KOPT-K1 (cell line): ENCODE results near the gene CNR2.
"Not testable (repeated sequence)": the region's sequence is repeated elsewhere in the genome, so short reads cannot be mapped to it uniquely, and the experiment has no call there.

Experiments used
- H3K27ac ChIP-seq: fragments of 200-600 bp; sonication (generic); 2 replicates; pipeline ENCODE4 v1.5.1; 2016; ENCODE audit warnings: antibody characterized with exemption, mild to moderate bottlenecking, low read depth, low read length; ENCODE audit not compliant: poor library complexity, severe bottlenecking
- H3K36me3 ChIP-seq: fragments of 200-600 bp; sonication (generic); 2 replicates; pipeline ENCODE4 v1.5.1; 2017; ENCODE audit warnings: antibody characterized with exemption, mild to moderate bottlenecking, low read length, moderate library complexity; ENCODE audit not compliant: insufficient read depth
- H3K9me3 ChIP-seq: fragments of 200-600 bp; sonication (generic); 2 replicates; pipeline ENCODE4 v1.5.1; 2017; ENCODE audit warnings: antibody characterized with exemption, low read length, mild to moderate bottlenecking; ENCODE audit not compliant: insufficient read depth, poor library complexity, severe bottlenecking

CNR2 gene

DNA sequence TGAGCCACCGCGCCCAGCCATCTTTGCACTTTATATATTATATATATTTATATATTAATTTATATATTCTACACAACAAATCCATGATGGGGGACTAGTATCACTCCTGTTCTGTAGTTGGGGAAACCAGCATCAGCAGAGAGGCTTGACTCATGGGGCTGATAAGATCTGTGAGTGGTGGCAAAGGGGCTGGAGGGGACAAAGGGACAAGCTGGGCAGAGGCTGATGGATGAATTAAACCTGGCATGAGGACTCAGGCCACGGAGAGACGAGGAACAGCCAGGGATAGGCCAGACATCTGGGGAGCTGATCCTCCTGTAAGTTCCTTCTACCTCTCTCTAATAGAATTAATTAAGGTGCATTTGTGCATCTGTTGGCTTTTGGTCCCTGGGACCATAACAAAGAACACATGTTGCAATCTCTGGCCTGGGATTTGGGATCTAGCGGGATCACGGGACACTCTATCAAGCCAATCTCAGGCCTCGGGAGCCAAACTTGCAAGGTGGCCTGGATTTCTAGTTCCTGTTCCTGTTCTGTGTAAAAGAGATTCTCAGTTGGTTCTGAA is 7.6 kb downstream of the CNR2 start:
- no peaks in the 10 kb centered on the region; the same call in 1 of the 2 replicates for H3K36me3 ChIP-seq
- no peak overlapping the region for H3K27ac ChIP-seq
- H3K9me3 ChIP-seq = no peaks in the 10 kb centered on the region

DNA sequence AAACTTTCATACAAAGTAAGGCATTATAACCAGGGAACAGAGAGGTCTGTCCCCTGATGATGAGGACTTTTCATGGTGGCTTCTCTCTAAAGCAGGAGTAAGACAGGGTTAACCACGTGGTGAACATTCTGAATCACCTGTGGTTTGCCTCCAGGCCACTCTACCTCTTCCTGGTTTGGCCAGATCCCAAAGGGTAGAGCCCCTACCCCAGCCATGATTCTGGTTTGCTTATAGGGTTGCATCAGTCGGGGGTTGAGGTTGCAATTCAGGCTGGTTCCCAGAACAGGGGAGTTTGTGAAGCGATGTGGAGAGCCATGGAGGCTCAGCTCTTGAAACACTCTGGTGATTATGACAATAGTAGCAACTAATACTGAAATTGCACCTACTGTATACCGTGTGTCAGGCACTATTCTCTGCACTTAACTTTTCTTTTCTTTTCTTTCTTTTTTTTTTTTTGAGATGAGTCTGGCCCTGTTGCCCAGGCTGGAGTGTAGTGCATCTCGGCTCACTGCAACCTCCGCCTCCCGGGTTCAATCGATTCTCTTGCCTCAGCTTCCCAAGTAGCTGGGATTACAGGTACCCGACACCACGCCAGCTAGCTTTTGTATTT is 8.3 kb downstream of the CNR2 start:
- Histone ChIP-seq H3K9me3 (no peaks in the 10 kb centered on the region), H3K27ac (no peak overlapping the region), H3K36me3 (no peaks in the 10 kb centered on the region; the same call in 1 of the 2 replicates)

GRCh38 chr1:23903754-23904153 is 9.4 kb downstream of the CNR2 start:
- Histone ChIP-seq H3K36me3 (no peaks in the 10 kb centered on the region; the same call in 1 of the 2 replicates), H3K9me3 (no peaks in the 10 kb centered on the region), H3K27ac (no peak overlapping the region)

GRCh38 chr1:23902321-23903278 is 10.6 kb downstream of the CNR2 start:
- Histone ChIP-seq H3K27ac (no peak overlapping the region), H3K36me3 (no peaks in the 10 kb centered on the region; the same call in 1 of the 2 replicates), H3K9me3 (no peaks in the 10 kb centered on the region)

DNA sequence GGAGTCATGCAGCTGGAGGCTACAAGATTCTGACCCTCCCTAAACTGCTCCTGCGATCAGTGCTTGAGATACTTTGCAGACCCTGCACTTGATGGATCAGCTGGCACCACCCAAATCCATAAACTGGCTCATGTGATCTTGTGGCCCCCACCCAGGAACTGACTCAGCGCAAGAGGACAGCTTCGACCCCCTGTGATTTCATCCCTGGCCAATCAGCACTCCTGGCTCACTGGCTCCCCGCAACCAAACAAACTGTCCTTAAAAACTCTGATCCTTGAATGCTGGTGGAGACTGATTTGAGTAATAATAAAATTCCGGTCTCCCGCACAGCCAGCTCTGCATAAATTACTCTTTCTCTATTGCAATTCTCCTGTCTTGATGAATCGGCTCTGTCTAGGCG is 13.1 kb downstream of the CNR2 start:
- H3K36me3 ChIP-seq, H3K27ac ChIP-seq, H3K9me3 ChIP-seq: not testable (repeated sequence)

- Histone ChIP-seq H3K27ac (no peak overlapping the region), H3K9me3 (no peaks in the 10 kb centered on the region), H3K36me3 (no peaks in the 10 kb centered on the region; the same call in 1 of the 2 replicates)
Measured at GRCh38 chr1:23899070-23899469, 14.1 kb downstream of the CNR2 start.

DNA sequence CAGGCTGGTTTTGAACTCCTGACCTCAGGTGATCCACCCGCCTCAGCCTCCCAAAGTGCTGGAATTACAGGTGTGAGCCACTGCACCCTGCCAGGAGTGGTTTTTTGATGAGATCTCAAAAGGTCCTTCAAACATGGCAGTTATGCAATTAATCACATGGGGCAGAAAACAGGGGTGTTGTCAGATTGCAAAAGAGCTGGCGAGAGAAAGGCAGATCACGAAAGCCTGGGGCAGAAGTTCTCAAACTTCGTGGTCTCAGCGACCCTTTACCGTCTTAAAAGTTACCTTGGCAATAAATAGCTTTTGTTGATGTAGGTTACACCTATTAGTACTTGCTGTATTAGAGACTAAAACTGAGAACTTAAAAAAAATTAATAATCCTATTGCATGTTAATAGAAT is 16.1 kb downstream of the CNR2 start:
- Histone ChIP-seq H3K9me3 (no peaks in the 10 kb centered on the region), H3K27ac (peak overlapping the region; percentile 19), H3K36me3 (no peaks in the 10 kb centered on the region; the same call in 1 of the 2 replicates)

GRCh38 chr1:23896491-23896890 is 16.7 kb downstream of the CNR2 start:
- Histone ChIP-seq H3K36me3 (no peaks in the 10 kb centered on the region), H3K27ac (no peak overlapping the region), H3K9me3 (no peaks in the 10 kb centered on the region)

DNA sequence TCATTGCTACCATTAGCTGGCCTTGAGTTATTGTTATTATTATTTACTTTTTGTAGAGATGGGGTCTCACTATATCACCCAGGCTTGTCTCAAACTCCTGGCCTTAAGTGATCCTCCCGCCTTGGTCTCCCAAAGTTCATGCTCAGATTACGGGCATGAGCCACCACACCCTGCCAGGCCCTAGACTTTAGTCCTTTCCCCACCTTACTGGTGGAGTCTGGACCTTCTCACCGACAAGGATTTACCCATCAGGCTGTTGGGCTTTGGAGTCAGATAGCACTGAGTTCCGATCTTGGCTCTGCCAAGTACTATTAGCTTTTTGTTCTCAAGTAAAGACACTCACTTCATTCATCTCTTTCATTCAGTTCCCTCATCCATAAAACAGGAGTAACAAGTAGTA is 17.2 kb downstream of the CNR2 start:
- H3K9me3 ChIP-seq = no peaks in the 10 kb centered on the region
- no peaks in the 10 kb centered on the region for H3K36me3 ChIP-seq
- H3K27ac ChIP-seq = no peak overlapping the region

DNA sequence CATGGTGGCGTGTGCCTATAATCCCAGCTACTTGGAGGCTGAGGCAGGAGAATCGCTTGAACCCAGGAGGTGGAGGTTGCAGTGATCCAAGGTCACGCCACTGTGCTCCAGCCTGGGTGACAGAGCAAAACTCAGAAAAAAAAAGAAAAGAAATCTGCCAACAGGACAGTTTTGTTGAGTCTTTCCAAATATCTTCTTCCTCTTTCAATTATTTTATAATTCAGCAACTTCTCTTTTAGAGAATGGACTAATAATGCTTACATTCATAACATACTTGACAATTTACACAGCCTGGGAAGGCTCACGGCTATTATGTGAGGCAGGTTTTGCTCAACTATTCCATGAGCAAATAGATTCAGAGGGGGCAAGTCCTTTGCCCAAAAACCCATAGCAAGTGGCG is 18.1 kb downstream of the CNR2 start:
- Histone ChIP-seq H3K9me3 (no peaks in the 10 kb centered on the region), H3K27ac (no peak overlapping the region), H3K36me3 (no peaks in the 10 kb centered on the region)

- H3K36me3 ChIP-seq = no peaks in the 10 kb centered on the region
- no peaks in the 10 kb centered on the region for H3K9me3 ChIP-seq
- H3K27ac ChIP-seq = no peak overlapping the region
Measured at GRCh38 chr1:23889074-23889473, 24.1 kb downstream of the CNR2 start.

GRCh38 chr1:23885222-23885621 is 27.9 kb downstream of the CNR2 start:
- no peaks in the 10 kb centered on the region for H3K36me3 ChIP-seq
- H3K27ac ChIP-seq = no peak overlapping the region
- peaks cover 1% of the 10 kb centered on the region for H3K9me3 ChIP-seq

DNA sequence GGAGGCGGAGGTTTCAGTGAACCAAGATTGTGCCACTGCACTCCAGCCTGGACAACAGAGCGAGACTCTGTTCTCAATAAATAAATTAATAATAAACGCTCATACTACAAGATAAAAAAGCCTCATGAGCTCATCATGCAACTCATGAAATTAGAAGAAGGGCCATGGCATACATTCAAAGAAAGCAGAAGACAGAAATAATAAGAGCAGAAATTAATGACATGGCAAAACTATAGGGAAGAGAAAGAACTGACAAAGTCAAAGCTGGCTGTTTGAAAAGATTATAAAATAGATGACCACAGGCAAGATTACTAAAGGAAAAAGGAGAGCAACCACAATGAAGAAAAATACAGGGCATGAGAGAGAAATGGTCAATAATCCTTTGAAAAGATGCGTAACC is 30.4 kb downstream of the CNR2 start:
- Histone ChIP-seq H3K36me3 (no peaks in the 10 kb centered on the region), H3K27ac (no peak overlapping the region), H3K9me3 (peaks cover 26% of the 10 kb centered on the region)

DNA sequence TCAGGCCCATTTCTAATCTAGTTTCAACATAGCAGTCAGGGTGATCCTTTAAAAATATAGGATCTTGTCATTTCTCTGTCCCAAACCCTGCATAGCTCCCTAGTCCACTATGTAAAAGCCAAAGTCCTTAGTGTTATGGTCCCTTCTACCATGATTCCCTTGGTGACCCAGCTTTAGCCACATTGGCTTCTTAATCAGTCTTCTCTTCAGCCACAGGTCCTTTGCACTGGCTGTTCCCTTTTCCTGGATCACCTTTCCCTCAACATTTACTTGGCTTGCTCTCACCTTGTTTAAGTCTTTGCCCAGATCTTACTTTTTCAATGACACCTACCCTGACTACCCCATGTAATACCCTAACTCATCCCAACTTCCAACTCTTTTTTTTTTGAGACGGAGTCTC is 33.4 kb downstream of the CNR2 start:
- Histone ChIP-seq H3K9me3 (peaks cover 33% of the 10 kb centered on the region), H3K36me3 (peaks cover 2% of the 10 kb centered on the region; the same call in 1 of the 2 replicates)

DNA sequence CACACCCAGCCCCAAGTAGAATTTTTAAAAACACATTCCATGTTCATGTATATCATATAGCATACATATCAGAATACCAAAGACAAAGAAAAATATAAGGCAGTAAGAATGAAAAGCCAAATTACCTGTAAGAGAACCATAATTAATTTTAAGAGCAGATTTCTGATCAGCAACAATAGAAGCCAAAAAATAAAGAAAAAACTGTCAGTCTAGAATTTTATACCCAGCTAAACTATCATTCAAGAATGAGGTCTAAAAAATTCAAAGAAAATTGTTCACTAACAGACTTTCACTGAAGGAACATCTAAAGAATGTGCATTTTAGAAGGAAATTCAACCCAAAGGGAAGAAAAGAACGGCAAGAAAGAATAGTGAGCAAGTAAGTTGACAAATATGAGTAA is 34.5 kb downstream of the CNR2 start:
- peaks cover 5% of the 10 kb centered on the region; the same call in 1 of the 2 replicates for H3K36me3 ChIP-seq
- H3K9me3 ChIP-seq = peaks cover 33% of the 10 kb centered on the region
- H3K27ac ChIP-seq = no peak overlapping the region

More for the DNA sequence above, 33.4 kb downstream of the CNR2 start:
- no peak overlapping the region for H3K27ac ChIP-seq
